CMK (cell line): ENCODE results near the gene PLRG1.
"Not testable (repeated sequence)": the region's sequence is repeated elsewhere in the genome, so short reads cannot be mapped to it uniquely, and the experiment has no call there.

Experiments
- DNase-seq: peaks from one replicate; pipeline ENCODE4 v3.0.0-alpha.2; 2010; ENCODE audit warnings: low read depth

The PLRG1 gene

DNA sequence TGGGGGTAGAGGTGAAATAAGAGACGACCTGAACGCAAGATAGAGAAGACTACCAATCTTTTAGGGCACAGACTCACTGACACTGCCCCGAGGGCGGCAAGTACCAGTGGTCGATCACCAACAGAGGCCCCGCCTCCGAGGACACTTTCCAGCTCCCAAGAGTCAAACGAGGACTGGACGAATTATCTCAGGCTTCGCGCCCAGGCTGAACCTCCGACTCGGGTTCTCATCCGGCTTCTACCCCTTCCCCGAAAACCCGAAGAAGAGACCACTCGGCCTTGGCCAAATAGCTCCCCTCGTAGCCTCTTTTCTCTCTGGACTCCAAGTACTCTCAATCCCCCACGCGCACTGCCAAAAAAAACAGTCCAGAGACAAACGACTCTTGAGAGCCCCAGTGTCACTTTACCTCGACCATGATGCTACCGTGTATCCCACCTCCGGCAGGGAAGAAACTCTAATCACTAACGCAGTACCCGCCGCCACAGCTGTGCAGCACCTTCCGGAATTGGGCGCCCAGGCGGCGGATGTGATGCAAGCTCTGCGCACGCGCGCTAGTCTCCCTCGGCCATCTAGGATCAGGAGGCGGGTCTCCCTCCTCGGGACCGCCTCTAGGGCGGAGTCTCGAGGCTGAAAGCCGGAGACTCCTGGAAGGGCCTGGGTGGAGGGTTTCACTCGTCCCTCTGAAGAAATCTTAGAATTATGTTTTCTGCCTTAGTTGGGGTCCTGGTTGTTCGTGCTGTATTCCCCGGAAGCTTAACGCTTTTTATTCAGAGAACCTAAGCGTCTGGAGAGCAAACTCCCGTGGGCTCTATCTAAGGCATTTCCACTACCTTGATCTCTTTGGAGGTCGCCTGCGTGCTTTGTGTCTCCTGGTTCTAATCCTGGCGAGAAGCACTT is at the start of gene PLRG1:
Gene PLRG1, minus strand, starts transcription at position 507 of the 897 bp plus-strand sequence. Its CDS starts 92 bp downstream, at position 415.
- DNase-seq: peak; percentile 78

DNA sequence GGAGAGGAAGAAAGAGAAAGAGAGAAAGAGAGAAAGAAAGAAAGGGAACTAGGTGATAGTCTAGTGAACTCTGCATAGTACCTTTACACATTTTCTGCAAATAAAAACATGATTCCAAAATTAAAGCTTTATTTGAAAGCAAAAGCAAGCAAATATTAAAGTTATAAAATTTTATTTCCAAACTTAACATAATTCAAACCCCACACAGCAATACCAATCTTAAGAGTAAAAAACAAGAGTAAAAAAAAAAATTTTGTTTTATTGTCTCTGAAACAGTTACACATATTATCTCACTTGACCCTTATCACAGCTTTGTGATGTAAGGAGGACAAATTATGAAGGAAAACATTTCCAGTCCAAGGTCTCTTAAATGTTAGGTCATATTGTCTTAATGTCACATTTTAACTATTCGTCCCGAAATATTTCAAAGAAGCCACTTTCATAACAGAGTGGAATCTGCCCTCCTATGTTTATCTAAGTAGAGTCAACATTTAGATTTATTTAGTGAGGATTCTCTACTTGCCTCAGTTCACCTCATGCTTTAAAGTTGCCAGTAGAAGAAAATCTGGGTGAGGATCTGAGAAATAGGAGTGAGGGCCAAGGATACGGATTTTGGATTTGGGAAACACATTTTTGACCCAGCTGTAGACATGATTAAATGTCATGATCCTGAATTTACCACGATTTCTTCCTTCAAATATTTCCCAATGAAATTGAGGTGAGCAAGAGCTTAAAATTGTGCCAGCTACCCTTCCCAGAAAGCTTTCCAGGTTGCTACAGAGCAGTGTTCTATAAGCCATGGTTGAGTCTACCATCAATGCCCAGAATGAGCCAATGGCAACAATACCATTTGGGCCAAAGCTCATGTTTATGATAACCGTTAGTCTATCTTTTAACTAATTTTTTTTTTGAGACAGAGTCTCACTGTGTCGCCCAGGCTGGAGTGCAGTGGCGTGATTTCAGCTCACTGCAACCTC is 47.9 kb upstream of the PLRG1 start:
- DNase-seq: no peak

DNA sequence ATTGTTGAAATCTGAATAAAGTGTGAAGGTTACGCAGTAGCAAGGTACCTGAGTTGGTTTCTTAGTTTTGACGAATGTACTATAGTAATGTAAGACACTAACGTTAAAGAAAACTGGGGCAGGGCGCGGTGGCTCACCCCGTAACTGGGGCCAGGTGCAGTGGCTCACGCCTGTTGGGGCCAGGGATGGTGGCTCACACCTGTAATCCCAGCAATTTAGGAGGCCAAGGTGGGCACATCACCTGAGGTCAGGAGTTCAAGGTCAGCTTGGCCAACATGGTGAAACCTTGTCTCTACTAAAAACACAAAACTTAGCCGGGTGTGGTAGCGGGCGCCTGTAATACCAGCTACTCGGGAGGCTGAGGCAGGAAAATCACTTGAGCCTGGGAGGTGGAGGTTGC is 47.1 kb upstream of the PLRG1 start:
- not testable (repeated sequence) for DNase-seq

DNA sequence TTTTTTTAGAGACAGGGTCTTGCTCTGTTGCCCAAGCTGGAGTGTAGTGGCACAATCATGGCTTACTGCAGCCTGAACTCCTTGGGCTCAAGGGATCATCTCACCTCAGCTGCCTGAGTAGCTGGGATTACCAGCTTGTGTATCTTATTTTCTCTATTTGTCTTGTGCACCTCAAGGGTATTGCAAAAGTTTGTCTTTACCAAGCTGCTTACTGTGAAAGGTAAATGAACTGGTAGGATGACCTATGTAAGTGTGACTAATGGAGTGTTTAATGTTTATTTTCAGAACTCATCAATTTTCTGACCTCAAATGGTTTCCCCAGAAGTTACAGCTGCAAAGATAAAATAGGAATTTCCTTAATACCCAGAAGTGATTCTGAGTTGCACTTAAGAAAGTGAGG is 45.6 kb upstream of the PLRG1 start:
- DNase-seq: no peak

DNA sequence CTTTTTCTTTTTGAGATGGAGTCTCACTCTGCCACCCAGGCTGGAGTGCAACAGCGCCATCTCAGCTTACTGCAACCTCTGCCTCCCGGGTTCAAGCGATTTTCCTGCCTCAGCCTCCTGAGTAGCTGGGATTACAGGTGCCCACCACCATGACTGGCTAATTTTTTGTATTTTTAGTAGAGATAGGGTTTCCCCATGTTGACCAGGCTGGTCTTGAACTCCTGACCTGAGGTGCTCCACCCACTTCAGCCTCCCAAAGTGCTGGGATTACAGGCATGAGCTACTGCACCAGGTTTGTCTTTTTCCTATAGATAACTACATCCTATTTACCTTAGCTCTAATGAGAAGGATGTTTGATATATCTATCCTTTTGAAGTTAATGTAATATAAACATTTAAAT is 44.1 kb upstream of the PLRG1 start:
- DNase-seq: not testable (repeated sequence)

DNA sequence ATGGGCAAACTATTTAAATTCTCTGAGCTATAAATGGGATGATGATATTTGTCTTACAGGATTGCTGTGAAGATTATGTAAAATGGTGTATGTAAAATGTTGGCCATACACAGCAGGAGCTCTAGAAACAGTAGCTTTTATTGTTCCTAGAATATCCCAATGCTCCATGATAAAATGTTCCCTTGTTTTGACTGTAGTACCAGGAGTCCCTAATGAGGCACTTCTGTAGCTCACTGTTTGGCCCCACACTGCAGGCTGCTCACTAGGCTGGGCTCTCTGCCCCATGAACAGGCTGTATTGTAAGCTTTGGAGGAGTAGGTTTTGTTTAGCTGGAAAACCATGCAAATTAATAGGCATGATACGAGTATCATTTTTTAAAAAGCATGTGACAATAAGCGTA is 43.7 kb upstream of the PLRG1 start:
- DNase-seq: no peak

DNA sequence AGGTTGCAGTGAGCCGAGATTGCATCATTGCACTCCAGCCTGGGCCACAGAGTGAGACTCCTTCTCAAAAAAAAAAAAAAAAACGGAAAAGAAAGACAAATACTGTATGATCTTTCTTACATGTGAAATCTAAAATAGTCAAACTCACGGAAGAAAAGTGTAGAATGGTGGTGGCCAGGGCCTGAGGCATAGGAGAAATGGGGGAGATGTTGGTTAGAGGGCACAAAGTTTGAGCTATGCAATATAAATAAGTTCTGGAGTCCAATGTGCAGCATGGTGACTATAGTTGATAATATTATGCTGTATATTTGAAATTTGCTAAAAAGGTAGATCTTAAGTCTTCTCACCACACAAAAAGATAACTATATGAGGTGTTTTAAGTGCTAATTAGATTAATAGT is 41.7 kb upstream of the PLRG1 start:
- DNase-seq: no peak

DNA sequence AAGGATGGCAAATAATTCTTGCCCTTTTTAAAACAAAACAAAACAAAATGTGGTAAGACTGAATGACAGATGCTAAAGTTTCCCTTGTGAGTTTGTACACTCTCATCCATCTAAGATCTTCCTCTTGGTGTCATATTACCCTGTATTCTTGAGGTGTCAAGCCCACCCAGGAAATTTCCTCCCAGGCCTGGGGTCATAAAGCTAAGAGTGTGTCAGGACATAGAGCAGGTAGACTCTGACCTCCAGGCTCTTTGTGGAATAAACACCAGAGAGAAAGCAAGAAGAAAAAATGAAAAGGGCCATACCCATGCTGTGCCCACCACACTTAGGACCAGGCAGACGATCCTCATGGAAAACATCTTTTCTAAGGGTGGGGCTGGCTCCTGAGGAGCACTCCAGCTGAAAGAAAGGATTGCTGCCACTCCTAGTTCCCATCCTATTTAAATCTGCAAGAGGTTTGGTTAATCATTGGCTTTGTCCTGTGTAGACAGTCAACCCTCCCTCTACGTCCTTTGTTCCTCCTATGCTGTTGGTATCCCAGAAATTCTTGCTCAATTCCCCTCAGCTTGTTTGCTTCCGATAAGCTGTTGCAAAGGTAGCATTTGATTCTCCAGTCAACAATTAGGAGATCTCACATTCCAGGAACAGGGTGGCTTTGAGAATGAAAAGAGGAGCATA is 40.3 kb upstream of the PLRG1 start, which contains the start of gene FGA:
Gene FGA, minus strand, starts transcription at position 414 of the 678 bp plus-strand sequence. Its CDS starts 55 bp downstream, at position 359.
- no peak for DNase-seq

DNA sequence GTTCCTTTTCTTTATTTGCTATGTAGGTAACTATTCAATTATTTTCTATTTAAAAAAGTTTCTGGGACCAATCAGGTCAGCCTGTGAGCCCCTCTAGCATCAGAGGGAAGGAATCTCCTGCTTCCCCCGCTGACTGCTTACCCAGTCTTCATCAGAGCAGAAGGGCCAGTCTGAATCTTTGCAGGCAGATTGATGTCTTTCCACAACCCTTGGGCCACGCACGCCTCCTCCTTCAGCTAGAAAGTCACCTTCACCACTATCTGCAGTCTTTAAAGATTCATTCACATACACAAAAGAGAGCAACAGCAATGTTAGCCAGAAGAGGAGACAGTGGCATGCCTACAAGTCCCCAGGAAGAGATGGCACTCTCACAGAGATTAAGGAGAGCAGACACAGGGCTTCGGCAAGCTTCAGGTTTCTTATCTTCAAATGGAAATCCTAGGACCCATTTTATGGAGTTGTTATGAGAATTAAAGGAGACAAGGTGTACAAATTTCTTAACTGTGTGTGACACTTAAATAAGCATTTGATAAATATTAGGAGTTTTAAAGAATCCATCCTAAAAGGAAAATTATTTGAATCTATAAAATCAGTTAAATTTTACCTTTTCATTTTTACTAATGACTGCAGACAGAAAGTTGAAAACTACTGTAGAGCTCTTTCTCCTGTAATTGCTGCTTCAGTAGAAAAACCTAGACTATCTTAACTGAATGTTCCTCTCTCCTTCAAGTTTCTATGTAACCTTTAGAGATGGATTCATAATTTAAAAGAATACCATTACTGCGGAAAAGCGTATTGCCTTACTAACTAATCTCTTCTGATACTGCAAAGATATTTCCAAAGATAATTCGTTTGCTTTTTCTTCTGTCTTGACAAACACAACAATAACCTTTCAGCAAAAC is 39.3 kb upstream of the PLRG1 start:
- no peak for DNase-seq

DNA sequence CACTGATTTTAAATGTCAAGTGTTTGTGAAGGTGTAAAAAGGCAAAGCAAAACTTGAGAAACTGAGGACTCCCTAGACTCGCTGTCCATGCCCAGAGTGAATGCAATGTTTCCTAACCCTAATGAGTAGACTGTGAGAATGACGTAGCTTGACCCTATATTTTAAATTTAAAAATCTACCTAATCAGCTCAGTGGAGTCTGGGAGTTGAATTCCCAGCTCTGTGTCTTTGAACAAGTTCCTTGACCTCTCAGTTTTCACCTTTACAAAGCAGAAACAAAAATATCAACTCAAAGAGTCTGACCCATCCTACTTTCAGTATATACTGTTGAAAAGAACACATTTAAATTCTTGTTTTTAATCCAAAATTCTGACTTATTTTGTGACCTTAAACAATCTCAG is 38.0 kb upstream of the PLRG1 start:
- no peak for DNase-seq

DNA sequence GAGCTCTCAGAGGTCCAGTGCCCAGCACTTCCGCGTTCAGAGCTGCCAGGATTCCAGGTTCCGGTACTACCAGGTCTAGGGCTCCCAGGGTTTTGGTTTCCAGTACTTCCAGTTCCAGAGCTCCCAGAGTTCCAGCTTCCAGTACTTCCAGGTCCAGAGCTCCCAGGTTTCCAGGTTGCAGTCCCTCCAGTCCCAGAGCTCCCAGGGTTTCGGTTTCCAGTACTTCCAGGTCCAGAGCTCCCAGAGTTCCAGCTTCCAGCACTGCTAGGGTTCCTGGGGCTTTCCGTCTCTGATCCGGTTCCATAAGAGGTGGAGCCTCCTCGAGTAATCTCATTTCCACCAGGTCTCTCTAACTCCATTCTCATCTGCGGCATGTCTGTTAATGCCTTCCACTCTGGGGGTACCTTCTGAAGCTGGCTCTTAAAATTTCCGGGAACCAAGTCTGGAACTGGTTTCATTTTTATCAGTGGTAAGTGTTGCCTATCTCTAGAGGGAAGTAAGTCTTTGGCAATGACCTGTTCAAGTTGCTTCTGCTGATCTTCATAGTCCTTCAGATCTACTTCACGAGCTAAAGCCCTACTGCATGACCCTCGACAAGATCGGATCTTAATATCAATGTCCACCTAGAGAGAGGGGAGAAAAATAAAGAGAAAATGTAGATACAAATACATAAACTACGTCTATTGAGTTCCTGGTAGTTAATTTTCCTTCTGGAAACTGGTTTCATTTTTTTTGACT is 36.3 kb upstream of the PLRG1 start:
- no peak for DNase-seq

DNA sequence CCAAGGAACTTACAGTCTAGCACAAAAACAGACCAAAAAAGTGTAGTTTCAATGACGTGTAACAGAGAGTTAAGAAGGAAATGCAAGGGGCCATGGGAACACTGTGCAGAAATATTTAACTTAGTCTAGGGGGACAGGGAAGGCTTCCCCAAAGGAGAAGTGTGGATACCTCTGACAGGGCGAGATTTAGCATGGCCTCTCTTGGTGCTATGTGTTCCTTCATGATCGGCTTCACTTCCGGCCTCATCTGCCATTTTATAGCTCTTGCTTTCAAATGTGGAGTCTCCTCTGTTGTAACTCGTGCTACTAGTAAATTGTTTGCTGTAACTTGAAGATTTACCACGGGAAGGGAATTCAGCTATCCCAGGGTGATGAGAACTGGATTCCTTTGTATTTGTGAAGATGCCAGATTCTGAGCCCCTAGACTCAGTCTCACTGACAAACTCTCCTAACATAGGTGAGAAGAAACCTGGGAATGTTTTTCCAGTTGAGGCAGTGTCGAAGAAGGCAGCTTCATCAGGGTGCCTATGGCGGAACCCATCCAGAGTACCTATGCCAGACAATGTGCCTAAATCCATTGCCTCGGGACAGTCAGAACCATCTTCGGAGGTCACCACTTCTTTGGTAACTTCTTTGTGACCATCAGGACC is 35.3 kb upstream of the PLRG1 start:
- no peak for DNase-seq

DNA sequence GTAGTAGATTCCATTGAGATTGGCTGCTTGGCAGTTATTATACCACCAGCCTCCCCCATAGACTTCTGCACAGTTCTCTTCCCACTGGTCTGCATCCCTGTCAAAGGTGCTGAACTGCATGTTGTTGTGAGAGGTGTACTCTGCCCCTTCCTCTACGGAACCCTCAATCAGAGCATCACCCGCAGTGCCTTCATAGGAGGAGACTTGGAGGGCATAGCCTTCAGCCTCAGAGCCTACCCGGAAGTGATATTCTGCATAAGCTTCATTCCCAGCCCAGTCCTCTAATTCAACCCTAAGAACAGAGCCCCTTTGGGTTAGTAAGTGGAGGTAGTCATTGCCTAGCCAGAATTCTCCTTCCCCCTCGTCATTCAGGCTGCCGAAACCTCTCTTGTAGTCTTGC is 34.1 kb upstream of the PLRG1 start:
- DNase-seq: no peak

DNA sequence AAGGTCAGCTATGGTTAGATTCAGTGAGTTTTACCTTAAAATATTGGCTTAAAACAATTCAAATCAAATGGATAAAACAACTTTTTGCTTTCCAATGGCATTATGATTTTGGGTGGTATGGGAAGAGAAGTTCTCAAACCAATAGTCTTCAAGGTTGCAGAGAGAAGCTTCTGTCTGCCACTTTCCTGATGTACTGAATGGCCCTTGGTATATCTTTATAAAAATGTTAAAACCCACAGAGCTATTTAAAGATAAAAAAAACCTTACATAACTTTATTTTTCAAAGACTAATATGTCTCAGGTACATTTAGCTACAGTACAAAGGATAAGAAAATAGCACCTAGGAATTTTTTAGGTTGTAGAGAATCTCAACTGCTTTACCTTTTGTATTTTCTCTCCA is 33.5 kb upstream of the PLRG1 start:
- no peak for DNase-seq

DNA sequence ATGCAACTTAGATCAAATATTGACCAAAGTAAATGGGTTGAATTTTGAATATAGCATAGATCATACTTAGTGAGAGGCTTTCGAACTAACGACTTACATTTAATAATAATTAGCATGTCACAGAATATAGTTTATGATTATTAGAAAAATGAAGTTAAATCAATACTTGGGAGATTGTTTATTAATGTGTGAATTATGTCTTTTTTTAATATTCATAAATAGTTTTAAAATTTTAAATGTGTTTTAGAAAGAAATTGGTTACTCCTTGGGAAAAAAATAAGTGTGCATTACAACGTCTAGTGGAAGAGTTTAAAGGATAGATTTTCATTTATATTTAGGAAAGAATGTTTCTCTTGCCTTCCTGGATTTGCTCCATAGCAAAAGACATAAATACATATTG is 33.0 kb upstream of the PLRG1 start:
- no peak for DNase-seq

DNA sequence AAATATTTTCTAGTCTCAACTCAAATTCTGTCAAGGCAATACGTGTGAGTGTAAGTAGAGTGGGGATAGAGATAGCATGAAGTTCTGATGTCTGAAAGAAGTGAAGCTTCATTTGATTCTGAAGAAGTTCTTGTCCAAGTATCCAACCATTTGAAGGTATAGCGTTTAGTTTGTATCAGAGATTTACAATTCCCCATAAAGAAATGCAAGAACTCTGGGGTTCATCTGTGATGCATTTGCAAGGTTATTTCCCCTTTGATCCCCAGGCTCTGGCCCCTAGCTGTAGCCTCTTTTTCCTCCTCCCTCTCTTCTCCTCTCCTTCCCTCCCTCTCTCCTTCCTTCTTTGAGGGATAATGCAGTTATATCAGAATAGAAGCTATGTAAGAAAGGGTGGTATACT is 32.5 kb upstream of the PLRG1 start:
- no peak for DNase-seq

DNA sequence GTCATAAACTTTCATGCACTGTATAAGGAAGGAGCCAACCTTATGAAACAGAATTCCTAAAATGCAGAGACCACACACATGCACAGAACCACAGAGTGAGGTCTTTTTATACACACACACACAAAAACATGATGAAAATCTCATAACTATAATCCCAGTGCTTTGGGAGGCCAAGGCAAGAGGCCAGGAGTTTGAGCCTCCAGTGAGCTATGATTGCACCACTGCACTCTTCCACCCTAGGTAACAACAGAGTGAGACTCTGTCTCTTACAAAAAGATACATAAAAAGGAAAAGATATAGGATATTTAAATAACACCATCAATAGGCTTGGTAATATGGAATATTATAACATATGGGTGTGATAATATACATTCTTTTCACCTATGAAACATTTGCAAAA is 29.7 kb upstream of the PLRG1 start:
- no peak for DNase-seq

DNA sequence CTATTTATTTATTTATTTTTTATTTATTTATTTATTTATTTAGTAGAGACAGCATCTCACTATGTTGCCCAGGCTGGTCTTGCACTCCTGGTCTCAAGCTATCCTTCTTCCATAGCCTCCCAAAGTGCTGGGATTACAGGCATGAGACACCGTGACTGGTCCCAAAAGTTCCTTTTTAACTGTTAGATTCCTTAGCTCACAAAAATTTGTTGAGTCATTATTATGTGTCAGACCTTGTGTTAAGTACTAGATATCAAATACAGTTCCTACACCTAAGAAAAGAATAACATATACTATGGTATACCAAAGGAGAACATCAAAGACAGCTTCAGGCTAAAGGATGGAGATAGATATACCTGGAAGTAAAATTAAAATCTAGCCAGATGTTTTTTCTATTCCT is 28.7 kb upstream of the PLRG1 start:
- no peak for DNase-seq

DNA sequence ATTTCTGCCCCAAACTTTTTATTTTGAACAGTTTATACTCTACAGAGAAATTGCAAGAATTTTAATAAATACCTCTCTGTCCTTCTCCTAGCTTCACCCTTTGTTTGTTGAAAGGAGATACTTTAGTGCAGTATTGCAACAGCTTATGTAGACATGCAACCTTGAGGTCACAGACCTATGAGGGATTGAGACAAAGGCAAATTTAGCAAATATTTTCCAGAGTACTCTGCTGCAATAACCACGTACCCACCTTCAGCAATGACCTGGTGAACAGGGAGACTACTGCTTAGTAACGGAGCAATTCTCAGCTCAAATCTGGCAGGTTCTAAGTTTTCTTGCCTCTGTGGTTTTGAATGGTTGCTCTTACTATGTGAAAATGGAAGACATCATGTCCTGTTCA is 27.1 kb upstream of the PLRG1 start:
- DNase-seq: no peak

DNA sequence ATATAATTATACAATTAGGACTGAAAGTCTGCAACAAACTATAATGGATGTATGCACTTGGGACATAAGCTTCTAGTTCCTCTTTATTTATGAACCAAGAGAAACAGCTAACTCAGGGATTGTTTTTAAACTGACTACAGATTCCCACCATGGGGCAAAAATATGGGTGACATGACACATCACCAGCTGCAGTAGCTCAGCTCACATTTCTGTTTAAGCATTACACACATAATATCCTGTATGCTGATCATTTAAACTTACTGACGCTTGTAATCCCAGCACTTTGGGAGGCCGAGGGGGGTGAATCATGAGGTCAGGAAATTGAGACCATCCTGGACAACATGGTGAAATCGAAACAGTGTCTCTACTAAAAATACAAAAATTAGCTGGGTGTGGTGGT is 24.1 kb upstream of the PLRG1 start:
- no peak for DNase-seq
